B cell (primary cell): ENCODE results near the gene SAG. TPM values are rescaled to one million over a fixed set of nuclear protein-coding genes. Genes with fewer than 3 reads are reported as not detected.
A peak's percentile ranks its signal among the peaks of the same experiment; 100 is the strongest.

Experiments used
- ATAC-seq: fragments of 200-7000 bp; cut with Tn5 transposase; one replicate; pipeline ENCODE4 v1.10.0; 2021; ENCODE audit warnings: low read depth, mild to moderate bottlenecking, moderate number of reproducible peaks, moderate library complexity
- CTCF ChIA-PET: fragments of 350-600 bp; sonication (Branson Sonifier 250); formaldehyde crosslinking; loops from one replicate; lab custom pipeline; 2021; ENCODE audit warnings: antibody characterized with exemption, inconsistent platforms; lab: Charles Lee
- POLR2A ChIA-PET: fragments of 350-600 bp; sonication (Branson Sonifier 250); formaldehyde crosslinking; loops from one replicate; lab custom pipeline; 2021; ENCODE audit warnings: antibody characterized with exemption; lab: Charles Lee
- DNase-seq: peaks from one replicate; pipeline ENCODE4 v3.0.0; 2013
- H2AFZ ChIP-seq: 2 replicates; pipeline ENCODE4 v1.6.1; 2012; ENCODE audit warnings: mild to moderate bottlenecking, low read depth, low read length; ENCODE audit not compliant: insufficient read depth, poor library complexity, severe bottlenecking
- H3K27ac ChIP-seq, 2 donors: 1 replicate in 1 of 2; 2 replicates in 1 of 2; pipeline ENCODE4 v1.5.1; 2012 to 2013; ENCODE audit warnings: low read length in 2 of 2, mild to moderate bottlenecking in 2 of 2, moderate library complexity in 1 of 2
- H3K27me3 ChIP-seq, 4 experiments: fragments of 200-600 bp in 1 of 4; sonication (generic) in 1 of 4; replicated peaks in 1 of 4; 1 replicate in 2 of 4; 2 replicates in 2 of 4; pipeline versions ENCODE4 v1.6.1 to v1.7.0; 2013 to 2016; ENCODE audit warnings: low read length in 3 of 4, mild to moderate bottlenecking in 2 of 4, mixed read lengths in 1 of 4, moderate library complexity in 1 of 4; ENCODE audit not compliant: insufficient read depth in 4 of 4, control insufficient read depth in 3 of 4; ENCODE audit errors: control extremely low read depth in 1 of 4
- H3K36me3 ChIP-seq, 2 experiments: replicated peaks in 1 of 2; 1 replicate in 1 of 2; 2 replicates in 1 of 2; pipeline versions ENCODE4 v1.6.1 to v1.7.1; 2013; ENCODE audit warnings: low read length in 1 of 2; ENCODE audit not compliant: insufficient read depth in 2 of 2, control insufficient read depth in 1 of 2; ENCODE audit errors: control extremely low read depth in 1 of 2, extremely low read depth in 1 of 2
- H3K4me1 ChIP-seq, 2 donors: fragments of 200-600 bp in 1 of 2; sonication (generic) in 1 of 2; 1 replicate in 1 of 2; 2 replicates in 1 of 2; pipeline versions ENCODE4 v1.5.1 to v1.6.1; 2013 to 2017; ENCODE audit warnings: low read length in 2 of 2; ENCODE audit not compliant: control insufficient read depth in 2 of 2, insufficient read depth in 2 of 2
- H3K4me2 ChIP-seq: replicated peaks from 2 replicates; pipeline ENCODE3; 2012; ENCODE audit warnings: mild to moderate bottlenecking, low read depth, low read length; ENCODE audit not compliant: poor library complexity, severe bottlenecking
- H3K4me3 ChIP-seq, 5 experiments: fragments of 200-600 bp in 1 of 5; sonication (generic) in 1 of 5; 1 replicate in 3 of 5; 2 replicates in 2 of 5; pipeline versions ENCODE4 v1.5.1 to v1.7.0; 2011 to 2016; ENCODE audit warnings: low read length in 4 of 5, mild to moderate bottlenecking in 4 of 5, low read depth in 2 of 5, control low read depth in 1 of 5, moderate library complexity in 1 of 5; ENCODE audit not compliant: insufficient read depth in 1 of 5; ENCODE audit errors: control extremely low read depth in 1 of 5, extremely low read depth in 1 of 5
- H3K79me2 ChIP-seq: fragments of 200-600 bp; sonication (generic); one replicate; pipeline ENCODE4 v1.6.0; 2016; ENCODE audit warnings: low read length; ENCODE audit not compliant: control insufficient read depth, insufficient read depth
- H3K9ac ChIP-seq: fragments of 200-600 bp; sonication (generic); 2 replicates; pipeline ENCODE4 v1.6.1; 2017; ENCODE audit warnings: mild to moderate bottlenecking, low read length, moderate library complexity
- H3K9me3 ChIP-seq, 3 donors: one replicate each; pipeline versions ENCODE4 v1.6.1 to v1.7.1; 2013; ENCODE audit warnings: low read length in 2 of 3; ENCODE audit not compliant: control insufficient read depth in 2 of 3, insufficient read depth in 1 of 3; ENCODE audit errors: control extremely low read depth in 1 of 3
- H4K20me1 ChIP-seq: 2 replicates; pipeline ENCODE4 v1.6.0; 2012; ENCODE audit warnings: mild to moderate bottlenecking, low read length; ENCODE audit not compliant: insufficient read depth, control insufficient read depth, poor library complexity, severe bottlenecking
- H3K27ac Mint-ChIP-seq: one replicate; pipeline ENCODE4 v1.8.0; 2021; ENCODE audit warnings: mixed read lengths
- H3K27me3 Mint-ChIP-seq: one replicate; pipeline ENCODE4 v1.8.0; 2021; ENCODE audit warnings: mixed read lengths
- H3K4me1 Mint-ChIP-seq: one replicate; pipeline ENCODE4 v1.8.0; 2021; ENCODE audit warnings: mixed read lengths
- H3K4me3 Mint-ChIP-seq: one replicate; pipeline ENCODE4 v1.8.0; 2021; ENCODE audit warnings: mixed read lengths
- H3K9me3 Mint-ChIP-seq: one replicate; pipeline ENCODE4 v1.8.0; 2022; ENCODE audit warnings: mixed read lengths; ENCODE audit not compliant: insufficient read depth
- CTCF ChIP-seq: fragments of 200-600 bp; IDR thresholded peaks from one replicate; pipeline ENCODE4 v1.8.0; 2022; ENCODE audit warnings: antibody characterized with exemption, mild to moderate bottlenecking
- EZH2 ChIP-seq: IDR thresholded peaks from 2 replicates; pipeline ENCODE4 v1.6.1; 2012; ENCODE audit warnings: borderline replicate concordance, low read depth, mild to moderate bottlenecking, moderate library complexity, low read length; ENCODE audit not compliant: insufficient read depth, poor library complexity, severe bottlenecking
- WGBS: methylation state at CpG from one replicate; pipeline ENCODE4 v1.1.5; 2013; ENCODE audit warnings: missing lambda C conversion rate; ENCODE audit not compliant: insufficient coverage; 5-methylcytosine and 5-hydroxymethylcytosine counted together
- intact Hi-C: fragments of 100-400 bp; cut with micrococcal nuclease; formaldehyde crosslinking; loops from one replicate; pipeline ENCODE4 v1.10.0; 2022
- polyA plus RNA-seq: library from polyadenylated mRNA; depleted of rRNA; stranded (reverse); fragments of >200 nt; gene quantifications from 2 replicates; pipeline ENCODE4 v1.2.3, GENCODE V29; 2012
- total RNA-seq, 2 donors: library from RNA; stranded (reverse); fragments of 120-200 nt in 1 of 2; gene quantifications; 1 replicate in 1 of 2; 2 replicates in 1 of 2; pipeline versions ENCODE4 v1.2.3 to v1.2.4, GENCODE V29; 2013 to 2022

The SAG gene
- total and polyA plus RNA-seq, 2 donors (not counting 1 experiment from before 2014, with no cell fraction given) = 0.03 to 0.17 TPM

GRCh38 chr2:233369462-233369861, 61.8 kb downstream of the SAG start:
- Histone ChIP-seq H3K27ac (peak overlapping the region; percentile 29 to 57), H3K4me2 (no peak overlapping the region), H3K9ac (no peak overlapping the region), H3K4me3 (no peak overlapping the region), H3K27me3 (no peaks in the 10 kb centered on the region), H2AFZ (no peak overlapping the region), H4K20me1 (peaks cover 60% of the 10 kb centered on the region), H3K9me3 (peaks cover 0 to 3% (median 3%) of the 10 kb centered on the region in 3 donors), H3K36me3 (peaks cover 5 to 26% of the 10 kb centered on the region in 2 experiments), H3K79me2 (peaks cover 100% of the 10 kb centered on the region), H3K4me1 (peaks cover 54 to 60% of the 10 kb centered on the region in 2 donors)
- Mint-ChIP-seq H3K4me3 (peak overlapping the region; percentile 65), H3K4me1 (peaks cover 68% of the 10 kb centered on the region), H3K9me3 (peaks cover 6% of the 10 kb centered on the region), H3K27me3 (no peaks in the 10 kb centered on the region), H3K27ac (peak overlapping the region; percentile 84)
- DNase-seq = no peak
- POLR2A ChIA-PET = interaction anchor here (0.6 kb wide), 1 partner anchor 10 kb away, joined by 3 read pairs; no protein-coding TSS in a partner anchor
- CTCF ChIA-PET = interaction anchor here (1.7 kb wide), 1 partner anchor 118 kb away, joined by 4 read pairs; the partner anchor contains the start of gene ATG16L1
- intact Hi-C loops = no loop called here
- ATAC-seq = no peak
- 89% methylated on average over 3 of the region's 8 CpGs for WGBS
- TF ChIP-seq EZH2 (no peak), CTCF (no peak)

- TF ChIP-seq EZH2 (no peak), CTCF (no peak)
- no peak overlapping the region for H3K9ac ChIP-seq
- Mint-ChIP-seq H3K4me3 (peak overlapping the region; percentile 70), H3K9me3 (peaks cover 3% of the 10 kb centered on the region), H3K27me3 (no peaks in the 10 kb centered on the region), H3K27ac (peak overlapping the region; percentile 84), H3K4me1 (peaks cover 67% of the 10 kb centered on the region)
- H2AFZ ChIP-seq = no peak overlapping the region
- WGBS = 50% methylated on average over 1 of the region's 9 CpGs
- peaks cover 64% of the 10 kb centered on the region for H4K20me1 ChIP-seq
- CTCF ChIA-PET = interaction anchor here (1.7 kb wide), 1 partner anchor 119 kb away, joined by 4 read pairs; the partner anchor contains the start of gene ATG16L1
- peaks cover 4 to 28% of the 10 kb centered on the region in 2 experiments for H3K36me3 ChIP-seq
- POLR2A ChIA-PET = interaction anchor here (0.6 kb wide), 2 partner anchors 11 to 12 kb away, joined by 3 to 6 read pairs; no protein-coding TSS in a partner anchor
- intact Hi-C loops = no loop called here
- H3K9me3 ChIP-seq = no peaks in the 10 kb centered on the region
- peak overlapping the region; percentile 54 for H3K4me2 ChIP-seq
- H3K27me3 ChIP-seq = no peaks in the 10 kb centered on the region
- DNase-seq (no peak), ATAC-seq (peak; percentile 58)
- H3K79me2 ChIP-seq = peaks cover 100% of the 10 kb centered on the region
- peak overlapping the region in 2 of 5 experiments; percentile 10 to 14 for H3K4me3 ChIP-seq
- H3K4me1 ChIP-seq = peaks cover 54 to 64% of the 10 kb centered on the region in 2 donors
- peak overlapping the region; percentile 31 to 57 for H3K27ac ChIP-seq
Measured at GRCh38 chr2:233369897-233370685, 62.5 kb downstream of the SAG start.
